ENCODE measurements around the gene GRB10.

Gene GRB10

GRCh38 chr7:50653126-50653864 is 129.4 kb downstream of the GRB10 start:
- no peak for DNase-seq (ENCODE audit: low spot score)

GRCh38 chr7:50652400-50653125 is 130.1 kb downstream of the GRB10 start:
- no peak for DNase-seq (ENCODE audit: low spot score)

GRCh38 chr7:50651271-50651989 is 131.3 kb downstream of the GRB10 start:
- DNase-seq (ENCODE audit: low spot score) = no peak

GRCh38 chr7:50650057-50650664 is 132.5 kb downstream of the GRB10 start:
- no peak for DNase-seq (ENCODE audit: low spot score)

GRCh38 chr7:50649259-50649885 is 133.3 kb downstream of the GRB10 start:
- DNase-seq (ENCODE audit: low spot score) = no peak

- no peak for DNase-seq (ENCODE audit: low spot score)
Measured at GRCh38 chr7:50648570-50649169, 134.0 kb downstream of the GRB10 start.

- DNase-seq (ENCODE audit: low spot score) = no peak
Measured at GRCh38 chr7:50648076-50648475, 134.6 kb downstream of the GRB10 start.

GRCh38 chr7:50647286-50647980 is 135.3 kb downstream of the GRB10 start:
- no peak for DNase-seq (ENCODE audit: low spot score)

GRCh38 chr7:50646069-50646468 is 136.6 kb downstream of the GRB10 start:
- DNase-seq (ENCODE audit: low spot score) = no peak

GRCh38 chr7:50645186-50645585 is 137.5 kb downstream of the GRB10 start:
- DNase-seq (ENCODE audit: low spot score) = no peak

GRCh38 chr7:50644586-50644985 is 138.1 kb downstream of the GRB10 start:
- no peak for DNase-seq (ENCODE audit: low spot score)

- DNase-seq (ENCODE audit: low spot score) = no peak
Measured at GRCh38 chr7:50644114-50644513, 138.6 kb downstream of the GRB10 start.

- DNase-seq (ENCODE audit: low spot score) = peak; percentile 97
Measured at GRCh38 chr7:50641442-50642405, 141.0 kb downstream of the GRB10 start.

- no peak for DNase-seq (ENCODE audit: low spot score)
Measured at GRCh38 chr7:50640779-50641178, 141.9 kb downstream of the GRB10 start.

- no peak for DNase-seq (ENCODE audit: low spot score)
Measured at GRCh38 chr7:50640256-50640655, 142.4 kb downstream of the GRB10 start.

- no peak for DNase-seq (ENCODE audit: low spot score)
Measured at GRCh38 chr7:50637725-50638643, 144.7 kb downstream of the GRB10 start.

GRCh38 chr7:50634378-50634777 is 148.3 kb downstream of the GRB10 start:
- DNase-seq (ENCODE audit: low spot score) = no peak

- no peak for DNase-seq (ENCODE audit: low spot score)
Measured at GRCh38 chr7:50633414-50633710, 149.3 kb downstream of the GRB10 start.
